Panc1 (cell line): ENCODE data around the gene KIAA2012.

ENCODE experiments used
- SIN3A ChIP-seq: IDR thresholded peaks from 2 replicates; pipeline ENCODE4 v1.6.1; 2012; ENCODE audit warnings: low read depth, mild to moderate bottlenecking, low read length, moderate library complexity, borderline replicate concordance; ENCODE audit not compliant: insufficient read depth
- TF ChIP-seq, protein P1 (sequence below): fragments of 450-650 bp; IDR thresholded peaks from 2 replicates; pipeline ENCODE4 v1.5.1; 2017; ENCODE audit warnings: mild to moderate bottlenecking

DNA sequence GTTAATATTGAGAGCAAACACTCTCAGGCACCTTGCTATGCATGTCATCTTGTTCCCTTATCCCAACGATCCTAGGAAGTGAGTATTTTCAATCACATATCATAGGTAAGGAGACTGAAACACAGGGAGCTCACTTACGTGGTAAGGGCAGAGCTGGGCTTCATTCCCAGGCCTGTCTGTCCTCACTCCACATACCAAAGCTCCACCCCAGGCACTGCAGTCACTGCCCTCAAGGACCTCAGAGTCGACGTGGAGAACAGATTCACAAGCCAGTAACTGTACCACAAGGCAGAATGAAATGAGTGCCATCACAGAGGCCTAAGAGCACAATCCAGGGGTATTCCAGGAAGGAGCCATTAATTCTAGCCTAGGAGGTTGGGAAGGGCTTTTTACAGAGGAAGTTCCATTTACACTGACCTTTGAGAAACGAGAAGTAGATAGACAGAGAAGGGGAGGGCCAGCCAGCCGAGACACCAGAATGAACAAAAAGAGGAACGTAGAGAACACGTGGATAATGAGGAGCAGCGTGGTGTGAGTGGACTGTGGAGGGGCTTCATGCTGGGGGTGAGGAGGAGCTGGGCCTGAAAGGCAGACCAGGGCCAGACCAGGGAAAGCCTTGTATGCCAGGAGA is 48.6 kb downstream of the KIAA2012 start:
- TF ChIP-seq, protein P1, sequence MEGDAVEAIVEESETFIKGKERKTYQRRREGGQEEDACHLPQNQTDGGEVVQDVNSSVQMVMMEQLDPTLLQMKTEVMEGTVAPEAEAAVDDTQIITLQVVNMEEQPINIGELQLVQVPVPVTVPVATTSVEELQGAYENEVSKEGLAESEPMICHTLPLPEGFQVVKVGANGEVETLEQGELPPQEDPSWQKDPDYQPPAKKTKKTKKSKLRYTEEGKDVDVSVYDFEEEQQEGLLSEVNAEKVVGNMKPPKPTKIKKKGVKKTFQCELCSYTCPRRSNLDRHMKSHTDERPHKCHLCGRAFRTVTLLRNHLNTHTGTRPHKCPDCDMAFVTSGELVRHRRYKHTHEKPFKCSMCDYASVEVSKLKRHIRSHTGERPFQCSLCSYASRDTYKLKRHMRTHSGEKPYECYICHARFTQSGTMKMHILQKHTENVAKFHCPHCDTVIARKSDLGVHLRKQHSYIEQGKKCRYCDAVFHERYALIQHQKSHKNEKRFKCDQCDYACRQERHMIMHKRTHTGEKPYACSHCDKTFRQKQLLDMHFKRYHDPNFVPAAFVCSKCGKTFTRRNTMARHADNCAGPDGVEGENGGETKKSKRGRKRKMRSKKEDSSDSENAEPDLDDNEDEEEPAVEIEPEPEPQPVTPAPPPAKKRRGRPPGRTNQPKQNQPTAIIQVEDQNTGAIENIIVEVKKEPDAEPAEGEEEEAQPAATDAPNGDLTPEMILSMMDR: no peak
- no peak for TF ChIP-seq SIN3A
